ENCODE data around the gene MTTP. TPM values are rescaled to one million over a fixed set of nuclear protein-coding genes. Genes with fewer than 3 reads are reported as not detected.

MTTP gene
- polyA plus RNA-seq, 3 donors from 2014 or later: not detected

Other genes with a start within 250 kb of the MTTP start
- not detected for gene ADH1C, start 222.1 kb upstream of the MTTP start, polyA plus RNA-seq
- gene ADH7, start 139.5 kb upstream of the MTTP start, polyA plus RNA-seq: not detected
- not detected for gene C4orf17, start 63.8 kb upstream of the MTTP start, polyA plus RNA-seq
- 1 to 10 TPM; 2.1 to 5.4 (median 2.6) TPM for gene TRMT10A, start 10.8 kb upstream of the MTTP start, polyA plus RNA-seq
- gene C4orf54, start 83.0 kb downstream of the MTTP start, polyA plus RNA-seq: not detected
- gene DAPP1, start 242.0 kb downstream of the MTTP start, polyA plus RNA-seq: 10 to 100 TPM; 11.7 to 13.8 (median 13.2) TPM